ENCODE data around the gene EVPLL. TPM values are rescaled to one million over a fixed set of nuclear protein-coding genes. Genes with fewer than 3 reads are reported as not detected.
"Not testable (repeated sequence)": the region's sequence is repeated elsewhere in the genome, so short reads cannot be mapped to it uniquely, and the experiment has no call there.

EVPLL gene
- polyA plus RNA-seq, 5 donors = 0.51 to 0.94 (median 0.85) TPM

- DNase-seq = not testable (repeated sequence)
Measured at GRCh38 chr17:18425593-18425992, 48.0 kb downstream of the EVPLL start.

- not testable (repeated sequence) for DNase-seq
Measured at GRCh38 chr17:18426639-18427038, 49.1 kb downstream of the EVPLL start.

GRCh38 chr17:18432206-18432605 is 54.6 kb downstream of the EVPLL start:
- not testable (repeated sequence) for DNase-seq

Other genes with a start within 250 kb of the EVPLL start
- gene ALKBH5, start 193.9 kb upstream of the EVPLL start, polyA plus RNA-seq (ENCODE audit: insufficient read depth in 1 of 5, insufficient read length in 5 of 5, low replicate concordance in 1 of 5) = 10 to 100 TPM; 46.8 to 75.1 (median 59.2) TPM
- 10 to 100 TPM; 25.0 to 39.9 (median 33.3) TPM for gene LLGL1, start 152.1 kb upstream of the EVPLL start, polyA plus RNA-seq (ENCODE audit: insufficient read depth in 1 of 5, insufficient read length in 5 of 5, low replicate concordance in 1 of 5)
- gene FLII, start 119.0 kb upstream of the EVPLL start, polyA plus RNA-seq (ENCODE audit: insufficient read depth in 1 of 5, insufficient read length in 5 of 5, low replicate concordance in 1 of 5) = 100 to 1,000 TPM; 104 to 163 (median 131) TPM
- 10 to 100 TPM in 3 of 5 donors, 1 to 10 TPM in 2; 7.3 to 12.9 (median 10.3) TPM for gene MIEF2, start 117.1 kb upstream of the EVPLL start, polyA plus RNA-seq (ENCODE audit: insufficient read depth in 1 of 5, insufficient read length in 5 of 5, low replicate concordance in 1 of 5)
- gene TOP3A, start 62.8 kb upstream of the EVPLL start, polyA plus RNA-seq (ENCODE audit: insufficient read depth in 1 of 5, insufficient read length in 5 of 5, low replicate concordance in 1 of 5) = 10 to 100 TPM; 42.6 to 58.6 (median 47.2) TPM
- gene SMCR8, start 62.5 kb upstream of the EVPLL start, polyA plus RNA-seq (ENCODE audit: insufficient read depth in 1 of 5, insufficient read length in 5 of 5, low replicate concordance in 1 of 5) = 10 to 100 TPM; 10.6 to 14.1 (median 11.7) TPM
- gene SHMT1, start 14.2 kb upstream of the EVPLL start, polyA plus RNA-seq (ENCODE audit: insufficient read depth in 1 of 5, insufficient read length in 5 of 5, low replicate concordance in 1 of 5) = 10 to 100 TPM; 22.3 to 27.9 (median 24.2) TPM
- gene LGALS9C, start 99.0 kb downstream of the EVPLL start, polyA plus RNA-seq (ENCODE audit: insufficient read depth in 1 of 5, insufficient read length in 5 of 5, low replicate concordance in 1 of 5) = under 1 TPM in 1 of 5 donors, not detected in 4; 0.13 TPM